NCI-H2107 (cell line): ENCODE results near the gene TK2.
"Not testable (repeated sequence)": the region's sequence is repeated elsewhere in the genome, so short reads cannot be mapped to it uniquely, and the experiment has no call there.

Source experiments
- DNase-seq: peaks from one replicate; lab custom pipeline; 2025; lab: John Stamatoyannopoulos, UW

The TK2 gene

DNA sequence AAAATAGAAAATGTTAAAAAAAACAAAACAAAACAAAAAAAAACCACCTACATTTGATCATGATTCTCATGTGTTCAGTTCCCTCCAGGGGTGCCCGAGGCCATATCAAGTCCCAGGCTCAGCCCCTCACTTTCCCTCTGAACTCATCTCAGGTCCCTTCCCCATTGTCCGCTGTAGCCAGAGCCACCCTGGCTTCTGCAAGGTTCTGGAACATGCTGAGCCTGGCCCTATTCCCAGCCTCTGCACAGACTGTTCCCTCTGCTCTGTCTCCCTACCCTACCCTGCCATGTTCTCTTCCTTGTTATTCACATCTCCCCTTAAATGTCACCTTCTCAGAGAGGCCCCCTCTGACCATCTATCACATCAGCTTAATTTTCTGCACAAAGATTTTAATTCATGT lies 46.9 kb downstream of the TK2 start:
- no peak for DNase-seq

GRCh38 chr16:66502020-66502913 lies 47.7 kb downstream of the TK2 start:
- DNase-seq, result no peak

DNA sequence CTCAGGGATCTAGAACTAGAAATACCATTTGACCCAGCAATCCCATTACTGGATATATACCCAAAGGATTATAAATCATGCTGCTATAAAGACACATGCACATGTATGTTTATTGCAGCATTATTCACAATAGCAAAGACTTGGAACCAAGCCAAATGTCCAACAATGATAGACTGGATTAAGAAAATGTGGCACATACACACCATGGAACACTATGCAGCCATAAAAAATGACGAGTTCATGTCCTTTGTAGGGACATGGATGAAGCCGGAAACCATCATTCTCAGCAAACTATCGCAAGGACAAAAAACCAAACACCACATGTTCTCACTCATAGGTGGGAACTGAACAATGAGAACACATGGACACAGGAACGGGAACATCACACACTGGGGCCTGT lies 48.4 kb downstream of the TK2 start:
- DNase-seq, result not testable (repeated sequence)

DNA sequence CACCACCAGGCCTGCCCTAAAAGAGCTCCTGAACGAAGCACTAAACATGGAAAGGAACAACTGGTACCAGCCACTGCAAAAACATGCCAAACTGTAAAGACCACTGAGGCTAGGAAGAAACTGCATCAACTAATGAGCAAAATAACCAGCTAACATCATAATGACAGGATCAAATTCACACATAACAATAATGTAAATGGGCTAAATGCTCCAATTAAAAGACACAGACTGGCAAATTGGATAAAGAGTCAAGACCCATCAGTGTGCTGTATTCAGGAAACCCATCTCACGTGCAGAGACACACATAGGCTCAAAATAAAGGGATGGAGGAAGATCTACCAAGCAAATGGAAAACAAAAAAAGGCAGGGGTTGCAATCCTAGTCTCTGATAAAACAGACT lies 52.0 kb downstream of the TK2 start:
- DNase-seq, result not testable (repeated sequence)

- DNase-seq, result not testable (repeated sequence)
Observed at GRCh38 chr16:66496226-66496625, 53.7 kb downstream of the TK2 start.

DNA sequence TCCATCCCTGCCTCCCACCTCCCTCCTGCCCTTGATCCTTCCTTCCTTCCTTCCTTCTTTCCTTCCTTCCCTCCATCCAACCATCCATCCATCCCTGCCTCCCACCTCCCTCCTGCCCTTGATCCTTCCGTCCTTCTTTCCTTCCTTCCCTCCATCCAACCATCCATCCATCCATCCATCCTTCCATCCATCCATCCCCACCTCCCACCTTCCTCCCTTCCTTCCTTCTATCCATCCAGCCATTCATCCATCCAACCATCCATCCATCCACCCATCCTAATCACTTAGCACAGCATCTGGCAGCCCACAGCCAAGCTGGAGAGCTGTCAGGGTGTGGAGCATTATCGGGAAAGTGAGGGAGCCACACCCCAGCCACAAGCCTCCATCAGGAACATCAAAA lies 54.5 kb downstream of the TK2 start:
- DNase-seq, result no peak

DNA sequence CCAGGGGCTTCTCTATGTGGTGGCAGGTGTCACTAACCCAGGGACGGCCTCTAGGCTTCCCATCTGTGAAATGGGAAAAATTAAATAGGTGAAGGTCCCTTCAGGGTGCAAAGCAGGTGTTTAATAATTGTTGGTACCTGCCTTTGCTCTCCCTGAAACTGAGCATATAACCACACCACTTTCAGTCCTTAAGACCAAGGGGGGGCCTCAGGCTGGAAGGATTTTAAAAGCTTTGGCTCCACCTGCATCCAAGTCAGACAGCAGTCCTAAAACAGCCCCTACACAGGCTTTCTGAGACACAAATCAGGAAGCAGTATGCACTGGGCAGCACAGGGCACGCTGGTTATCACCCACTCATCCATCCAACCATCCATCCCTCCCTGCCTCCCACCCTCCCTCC lies 55.0 kb downstream of the TK2 start:
- no peak for DNase-seq

DNA sequence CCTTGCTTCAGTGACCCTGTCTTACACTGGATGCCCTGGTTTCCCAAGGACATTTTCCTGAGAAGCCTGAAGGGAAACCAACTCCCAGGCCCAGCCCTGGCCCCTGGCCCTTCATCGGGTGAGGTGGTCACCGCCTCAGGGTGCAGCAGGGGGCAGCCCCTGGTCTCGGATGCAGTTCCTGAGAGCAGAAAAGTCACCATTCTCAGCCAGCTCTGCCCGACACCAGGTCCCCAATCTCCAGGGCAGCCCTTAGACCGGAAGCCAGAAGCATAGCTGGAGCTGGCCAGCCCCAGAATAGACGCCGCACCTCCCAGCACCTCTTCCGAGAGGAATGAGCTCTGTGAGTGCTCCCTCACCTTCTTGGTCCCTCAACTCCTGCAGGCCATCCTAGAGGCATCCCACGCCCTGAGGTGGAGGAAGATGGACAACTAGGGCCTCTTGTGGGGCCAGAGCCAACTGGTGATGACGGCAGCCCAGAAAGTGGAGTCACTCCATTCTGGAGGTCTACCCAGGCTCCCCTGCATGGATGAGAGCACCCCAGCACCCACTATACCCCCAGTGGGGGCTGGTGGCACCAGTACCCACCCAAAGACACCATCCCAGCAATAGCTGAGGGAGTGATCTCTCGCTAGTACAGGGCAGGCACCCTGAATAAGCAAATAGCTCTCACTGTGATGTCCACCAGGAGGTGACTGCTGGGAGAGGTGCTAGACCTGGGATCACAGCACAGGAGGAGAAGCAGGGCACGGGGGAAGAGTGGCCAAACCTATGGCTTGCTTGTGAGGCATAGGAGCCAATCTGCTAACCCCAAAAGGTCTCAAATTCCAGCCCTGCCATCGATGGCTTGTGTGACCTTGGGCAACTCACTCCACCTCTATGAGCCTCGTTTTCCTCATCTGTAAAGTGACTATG lies 56.2 kb downstream of the TK2 start:
- no peak for DNase-seq

DNA sequence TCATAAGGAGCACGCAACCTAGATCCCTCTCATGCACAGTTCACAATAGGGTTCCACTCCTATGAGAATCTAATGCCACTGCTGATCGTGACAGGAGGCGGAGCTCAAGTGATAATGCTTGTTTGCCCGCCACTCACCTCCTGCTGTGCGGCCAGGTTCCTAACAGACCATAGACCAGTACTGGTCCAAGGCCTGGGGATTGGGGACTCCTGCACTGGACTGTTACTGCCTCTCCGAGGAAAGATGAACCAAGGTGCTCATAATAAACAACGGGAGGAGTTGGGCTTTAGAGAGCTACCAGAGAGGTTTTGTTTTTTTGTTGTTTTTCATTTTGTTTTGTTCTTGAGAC lies 58.2 kb downstream of the TK2 start:
- no peak for DNase-seq

DNA sequence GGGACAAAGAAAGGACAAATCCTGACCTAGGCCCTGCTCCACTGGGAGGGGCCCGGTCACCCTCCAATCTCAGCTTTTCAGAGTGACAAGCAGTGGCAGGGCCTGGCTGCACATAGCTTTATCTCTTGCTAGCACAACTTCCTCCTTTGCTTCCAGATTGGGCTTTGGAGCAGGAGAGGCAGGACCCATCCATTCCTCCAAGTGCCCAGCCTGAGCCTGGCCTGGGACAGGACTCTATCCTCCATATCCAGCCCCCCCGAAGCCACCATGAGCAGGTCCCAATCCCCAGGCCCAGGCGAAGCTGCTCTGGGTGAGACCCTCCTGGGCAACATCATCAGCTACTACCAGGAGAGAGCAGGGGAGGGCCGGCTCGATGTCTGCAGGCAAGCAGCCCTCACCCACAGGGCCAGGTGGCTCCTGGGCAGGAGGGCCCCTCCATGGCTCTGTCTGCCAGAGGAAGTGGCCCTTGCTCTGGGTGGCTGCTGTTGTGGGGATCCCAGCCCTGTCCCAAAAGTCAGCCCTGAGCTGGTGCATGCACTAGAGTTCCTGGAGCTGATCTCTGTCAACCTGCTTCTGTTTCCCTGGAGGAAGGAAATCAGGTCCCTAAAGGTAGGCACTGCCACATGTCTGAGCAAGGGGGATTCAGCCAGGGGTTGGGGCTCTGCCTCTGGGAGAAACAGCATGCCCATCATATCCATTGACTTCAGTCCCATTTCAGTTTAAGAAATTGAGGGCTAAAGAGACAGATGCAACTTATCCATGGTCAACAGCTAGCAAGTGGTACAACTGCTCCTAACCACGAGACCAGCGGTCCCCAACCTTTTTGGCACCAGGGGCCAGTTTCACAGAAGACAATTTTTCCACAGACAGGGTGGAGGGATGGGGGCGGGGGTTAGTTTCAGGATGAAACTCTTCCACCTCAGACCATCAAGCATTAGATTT lies 58.9 kb downstream of the TK2 start:
- DNase-seq, result no peak

GRCh38 chr16:66489818-66490217 lies 60.1 kb downstream of the TK2 start:
- no peak for DNase-seq

DNA sequence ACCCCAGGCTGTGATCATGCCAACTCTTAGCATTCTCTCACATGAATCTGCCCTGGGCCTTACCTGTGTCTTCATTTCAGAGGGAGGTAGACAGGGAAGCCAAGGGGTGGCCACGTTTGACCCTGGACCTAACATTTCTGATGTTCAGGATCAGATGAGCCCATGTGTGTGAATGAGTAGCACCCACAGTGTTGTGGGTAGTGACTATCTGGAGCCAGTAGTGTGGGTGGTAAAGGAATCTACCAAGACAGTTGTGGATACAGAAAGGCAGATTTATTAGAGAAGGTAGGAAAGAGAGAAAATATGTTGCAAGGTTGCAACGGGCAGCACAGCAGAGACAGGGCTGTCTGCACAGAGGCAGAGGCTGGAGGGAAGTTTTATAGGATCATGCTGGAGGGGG lies 60.5 kb downstream of the TK2 start:
- no peak for DNase-seq

DNA sequence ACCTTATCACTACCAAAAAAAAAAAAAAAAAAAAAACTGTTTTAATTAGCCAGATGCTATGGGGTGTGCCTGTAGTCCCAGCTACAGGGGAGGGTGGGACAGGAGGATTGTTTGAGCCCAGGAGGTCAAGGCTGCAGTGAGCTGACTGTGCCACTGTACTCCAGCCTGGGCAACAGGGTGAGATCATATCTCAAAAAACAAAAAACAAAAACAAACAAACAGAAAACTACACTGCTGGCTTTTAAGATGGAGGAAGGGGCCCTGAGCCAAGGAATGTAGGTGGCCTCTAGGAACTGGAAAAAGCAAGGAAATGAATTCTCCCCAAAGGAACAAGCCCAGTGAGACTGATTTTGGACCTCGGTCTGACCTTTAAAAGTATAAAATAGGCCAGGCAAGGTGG lies 61.4 kb downstream of the TK2 start:
- no peak for DNase-seq

DNA sequence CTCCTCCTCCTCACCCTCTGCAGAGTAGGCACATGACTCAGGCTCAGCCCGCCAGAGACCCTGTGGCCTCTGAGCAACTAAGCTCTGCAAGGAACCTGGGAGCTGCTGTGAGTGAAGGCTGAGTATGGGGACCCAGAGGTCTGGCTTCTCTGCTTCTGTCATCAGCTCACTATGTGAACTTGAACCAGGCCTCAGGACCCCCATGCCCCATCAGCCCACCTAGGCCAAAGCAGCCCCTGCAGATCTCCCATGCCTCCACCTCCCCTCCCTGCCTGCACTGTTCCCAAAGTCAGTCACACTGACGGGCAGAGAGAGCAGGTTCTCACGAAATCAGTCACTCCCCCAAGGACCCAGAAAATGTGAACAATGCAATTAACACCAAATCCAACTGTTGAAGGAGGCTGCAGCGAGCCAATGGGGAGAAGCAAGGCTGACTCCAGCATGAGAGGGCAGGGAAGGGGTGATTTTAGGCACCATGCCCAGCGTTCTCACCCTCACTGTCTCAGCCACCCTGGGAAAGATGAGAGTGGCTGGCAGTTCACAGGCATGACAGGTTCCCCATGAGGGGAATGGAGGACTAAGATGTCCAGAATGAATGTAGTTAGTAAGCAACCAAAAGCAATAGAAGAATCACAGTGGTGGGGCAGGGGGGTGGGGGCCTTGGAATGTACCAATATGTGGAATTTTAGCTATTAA lies 62.2 kb downstream of the TK2 start:
- no peak for DNase-seq

DNA sequence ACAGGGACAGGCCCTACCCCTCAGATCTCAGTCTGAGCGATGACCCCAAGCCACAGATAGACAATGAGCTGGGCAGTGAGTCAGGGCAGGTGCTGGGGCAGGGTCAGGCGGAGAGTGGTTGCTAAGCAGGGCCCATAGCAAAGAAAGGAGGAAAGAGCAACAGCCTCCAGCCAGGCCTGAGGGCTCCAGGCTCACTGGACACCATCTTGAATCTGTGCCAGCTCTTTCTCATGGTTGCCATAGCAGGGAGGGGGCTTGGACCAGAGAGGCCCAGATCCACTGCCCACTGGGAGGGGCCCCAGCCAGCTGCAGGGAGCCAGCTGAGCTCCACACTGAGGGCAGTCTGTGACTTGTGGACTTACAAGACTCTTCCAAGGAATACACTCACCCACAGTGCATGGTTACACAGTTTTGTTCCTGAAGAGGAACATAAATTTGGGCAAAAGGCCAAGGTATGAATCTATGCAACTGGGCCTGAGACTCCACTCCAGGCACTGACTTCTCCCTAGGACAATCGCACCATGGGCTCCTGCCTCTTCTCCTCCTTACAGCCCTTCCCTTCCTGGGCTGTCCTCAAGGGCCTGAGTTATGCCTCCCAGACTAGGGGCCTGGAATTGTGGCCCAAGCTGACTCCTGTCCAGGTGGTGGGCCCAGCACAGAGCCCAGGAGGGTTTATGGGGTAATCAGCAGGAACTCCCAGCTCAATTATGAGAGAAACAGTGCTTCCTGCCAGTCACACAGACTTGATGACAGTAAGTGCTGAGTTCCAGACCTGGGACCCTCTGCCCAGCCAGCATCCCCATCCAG lies 62.9 kb downstream of the TK2 start:
- DNase-seq, result no peak

DNA sequence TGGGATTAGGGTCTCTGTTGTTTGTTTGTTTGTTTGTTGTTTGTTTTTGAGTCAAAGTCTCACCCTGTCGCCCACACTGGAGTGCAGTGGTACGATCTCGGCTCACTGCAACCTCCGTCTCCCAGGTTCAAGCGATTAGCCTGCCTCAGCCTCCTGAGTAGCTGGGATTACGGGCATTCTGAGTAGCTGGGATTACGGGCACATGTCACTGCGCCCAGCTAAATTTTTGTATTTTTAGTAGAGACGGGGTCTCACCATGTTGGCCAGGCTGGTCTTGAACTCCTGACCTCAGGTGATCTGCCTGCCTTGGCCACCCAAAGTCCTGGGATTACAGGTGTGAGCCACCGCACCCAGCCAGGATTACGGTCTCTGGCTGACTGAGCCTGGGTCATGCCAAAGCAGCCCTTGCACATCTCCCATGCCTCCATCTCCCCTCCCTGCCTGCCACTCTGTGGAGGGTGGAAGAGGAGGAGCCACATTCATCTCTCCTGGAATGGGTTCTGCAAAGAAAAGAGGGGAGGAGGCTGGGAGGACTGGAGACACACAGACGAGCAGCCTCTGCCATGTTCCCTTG lies 63.6 kb downstream of the TK2 start:
- DNase-seq, result no peak

- no peak for DNase-seq
Observed at GRCh38 chr16:66485376-66485775, 64.5 kb downstream of the TK2 start.

GRCh38 chr16:66484453-66485213 lies 65.3 kb downstream of the TK2 start:
- no peak for DNase-seq

GRCh38 chr16:66483689-66484452 lies 66.1 kb downstream of the TK2 start:
- peak; percentile 10 for DNase-seq
